Measurements from ENCODE around the gene CUX1. TPM values are rescaled to one million over a fixed set of nuclear protein-coding genes. Genes with fewer than 3 reads are reported as not detected.

The CUX1 gene
- total RNA-seq, 1 donor from 2014 or later: 50.6 TPM

DNA sequence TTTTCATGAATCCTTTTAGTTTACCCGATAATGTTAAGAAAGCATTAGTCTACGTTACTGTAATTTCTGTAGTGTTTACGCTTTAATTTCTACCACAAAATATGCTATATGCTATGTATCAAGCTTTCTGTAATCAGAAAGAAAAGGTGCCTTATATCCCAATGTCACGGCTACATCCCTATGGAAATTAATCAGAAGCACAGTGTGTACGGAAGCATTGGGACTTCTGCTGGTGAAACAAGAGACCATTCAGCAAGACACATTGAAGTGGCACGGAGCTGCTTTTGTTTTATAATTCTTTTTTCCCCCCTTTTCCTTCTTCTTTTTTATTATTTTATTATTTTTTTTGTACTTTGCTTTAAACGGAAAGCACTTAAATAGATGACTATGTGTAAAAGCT, 438.1 kb downstream of the CUX1 start:
- Histone ChIP-seq H3K4me2 (ENCODE audit: low read length) (no peak overlapping the region), H4K20me1 (ENCODE audit: insufficient read depth, low read length) (peaks cover 1% of the 10 kb centered on the region), H3K9me3 (ENCODE audit: insufficient read depth, low read depth, low read length) (no peaks in the 10 kb centered on the region), H3K9ac (ENCODE audit: low read length) (no peak overlapping the region), H3K79me2 (ENCODE audit: insufficient read depth, low read length) (no peaks in the 10 kb centered on the region), H3K27ac (ENCODE audit: low read depth, low read length) (no peak overlapping the region), H3K27me3 (ENCODE audit: insufficient read depth, low read length) (no peaks in the 10 kb centered on the region), H2AFZ (ENCODE audit: low read depth, low read length) (no peak overlapping the region), H3K36me3 (ENCODE audit: insufficient read depth, low read length) (no peaks in the 10 kb centered on the region), H3K4me3 (ENCODE audit: insufficient read depth, low read depth, low read length) (no peak overlapping the region), H3K4me1 (ENCODE audit: insufficient read depth, low read length) (no peaks in the 10 kb centered on the region)
- no peaks in the 10 kb centered on the region for H3K4me1 Mint-ChIP-seq (ENCODE audit: low read depth, unreplicated experiment)
- H3K27ac Mint-ChIP-seq (ENCODE audit: unreplicated experiment): no peak overlapping the region
- no peak for FAIRE-seq
- DNase-seq (ENCODE audit: low read depth): no peak
- H3K4me3 Mint-ChIP-seq (ENCODE audit: unreplicated experiment): no peak overlapping the region
- TF ChIP-seq, protein P1, sequence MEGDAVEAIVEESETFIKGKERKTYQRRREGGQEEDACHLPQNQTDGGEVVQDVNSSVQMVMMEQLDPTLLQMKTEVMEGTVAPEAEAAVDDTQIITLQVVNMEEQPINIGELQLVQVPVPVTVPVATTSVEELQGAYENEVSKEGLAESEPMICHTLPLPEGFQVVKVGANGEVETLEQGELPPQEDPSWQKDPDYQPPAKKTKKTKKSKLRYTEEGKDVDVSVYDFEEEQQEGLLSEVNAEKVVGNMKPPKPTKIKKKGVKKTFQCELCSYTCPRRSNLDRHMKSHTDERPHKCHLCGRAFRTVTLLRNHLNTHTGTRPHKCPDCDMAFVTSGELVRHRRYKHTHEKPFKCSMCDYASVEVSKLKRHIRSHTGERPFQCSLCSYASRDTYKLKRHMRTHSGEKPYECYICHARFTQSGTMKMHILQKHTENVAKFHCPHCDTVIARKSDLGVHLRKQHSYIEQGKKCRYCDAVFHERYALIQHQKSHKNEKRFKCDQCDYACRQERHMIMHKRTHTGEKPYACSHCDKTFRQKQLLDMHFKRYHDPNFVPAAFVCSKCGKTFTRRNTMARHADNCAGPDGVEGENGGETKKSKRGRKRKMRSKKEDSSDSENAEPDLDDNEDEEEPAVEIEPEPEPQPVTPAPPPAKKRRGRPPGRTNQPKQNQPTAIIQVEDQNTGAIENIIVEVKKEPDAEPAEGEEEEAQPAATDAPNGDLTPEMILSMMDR (IDR thresholded peaks at IDR 0.05; ENCODE audit: insufficient read depth, low read depth, low read length): no peak
- TF ChIP-seq EZH2 (IDR thresholded peaks at IDR 0.05; ENCODE audit: insufficient read depth, low read length): no peak
- peaks cover 6% of the 10 kb centered on the region for H3K36me3 Mint-ChIP-seq (ENCODE audit: low read depth, unreplicated experiment)
- no peaks in the 10 kb centered on the region for H3K9me3 Mint-ChIP-seq (ENCODE audit: unreplicated experiment)
- no peaks in the 10 kb centered on the region for H3K27me3 Mint-ChIP-seq (ENCODE audit: low read depth, unreplicated experiment)

DNA sequence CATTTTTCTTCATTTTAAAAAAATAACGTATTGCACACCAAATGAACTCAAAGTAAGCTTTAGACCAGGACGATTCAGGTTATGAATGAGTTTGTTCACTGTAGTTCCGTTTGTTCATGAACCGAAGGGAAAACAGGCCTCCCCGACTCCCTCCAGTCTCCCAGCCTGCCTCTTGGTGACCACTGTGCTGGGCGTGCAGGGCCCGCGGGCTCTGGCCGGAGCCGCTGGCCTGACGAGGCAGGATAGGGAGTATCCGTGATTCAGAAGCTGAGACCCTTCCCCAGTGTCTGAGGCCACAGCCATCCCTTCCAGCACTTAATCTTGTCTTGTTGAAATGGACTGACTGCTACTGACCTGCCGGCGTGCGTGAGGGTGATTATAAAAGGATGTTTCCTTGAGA, 438.5 kb downstream of the CUX1 start:
- no peak overlapping the region for H3K4me3 Mint-ChIP-seq (ENCODE audit: unreplicated experiment)
- Histone ChIP-seq H3K9ac (ENCODE audit: low read length) (no peak overlapping the region), H3K4me2 (ENCODE audit: low read length) (no peak overlapping the region), H3K36me3 (ENCODE audit: insufficient read depth, low read length) (no peaks in the 10 kb centered on the region), H4K20me1 (ENCODE audit: insufficient read depth, low read length) (no peaks in the 10 kb centered on the region), H3K4me1 (ENCODE audit: insufficient read depth, low read length) (peaks cover 3% of the 10 kb centered on the region), H3K27me3 (ENCODE audit: insufficient read depth, low read length) (no peaks in the 10 kb centered on the region), H3K27ac (ENCODE audit: low read depth, low read length) (no peak overlapping the region), H3K4me3 (ENCODE audit: insufficient read depth, low read depth, low read length) (no peak overlapping the region), H2AFZ (ENCODE audit: low read depth, low read length) (no peak overlapping the region), H3K79me2 (ENCODE audit: insufficient read depth, low read length) (no peaks in the 10 kb centered on the region), H3K9me3 (ENCODE audit: insufficient read depth, low read depth, low read length) (no peaks in the 10 kb centered on the region)
- TF ChIP-seq, protein P1 (IDR thresholded peaks at IDR 0.05; ENCODE audit: insufficient read depth, low read depth, low read length): no peak
- TF ChIP-seq EZH2 (IDR thresholded peaks at IDR 0.05; ENCODE audit: insufficient read depth, low read length): no peak
- H3K27me3 Mint-ChIP-seq (ENCODE audit: low read depth, unreplicated experiment): no peaks in the 10 kb centered on the region
- FAIRE-seq (no peak), DNase-seq (ENCODE audit: low read depth) (no peak)
- no peaks in the 10 kb centered on the region for H3K9me3 Mint-ChIP-seq (ENCODE audit: unreplicated experiment)
- H3K27ac Mint-ChIP-seq (ENCODE audit: unreplicated experiment): no peak overlapping the region
- H3K4me1 Mint-ChIP-seq (ENCODE audit: low read depth, unreplicated experiment): no peaks in the 10 kb centered on the region
- H3K36me3 Mint-ChIP-seq (ENCODE audit: low read depth, unreplicated experiment): peaks cover 5% of the 10 kb centered on the region

DNA sequence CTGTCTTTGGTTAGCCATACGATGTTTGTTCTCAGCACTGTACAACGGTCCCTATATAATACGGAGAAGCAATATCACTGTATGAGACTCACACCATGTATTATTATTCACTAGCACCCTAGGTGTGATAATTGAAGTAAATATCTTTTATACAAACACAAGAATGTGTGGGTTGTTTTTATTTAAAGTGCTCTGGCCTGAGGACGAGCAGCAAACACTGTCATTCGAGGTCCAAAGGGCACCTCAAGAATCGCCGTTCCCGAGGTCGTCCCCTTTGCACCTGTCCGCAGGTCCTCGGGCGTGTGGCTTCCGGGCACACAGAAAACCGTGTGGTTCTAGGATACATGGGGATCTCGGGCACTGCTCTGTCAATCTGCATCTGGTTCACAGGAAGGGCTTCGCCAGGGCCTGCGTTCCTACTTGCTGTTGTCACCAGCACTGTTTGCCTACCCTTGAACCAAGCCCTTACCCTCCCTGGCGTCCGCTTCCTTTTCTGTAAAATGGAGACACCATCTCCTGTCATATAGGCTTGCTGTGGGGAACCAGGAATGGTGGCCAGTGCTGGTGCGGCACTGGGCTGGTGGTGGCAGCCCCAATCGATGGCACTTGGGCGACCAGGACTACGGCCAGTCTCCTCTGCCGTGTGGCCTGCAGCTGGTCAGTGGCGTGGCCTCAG, 440.8 kb downstream of the CUX1 start:
- Histone ChIP-seq H2AFZ (ENCODE audit: low read depth, low read length) (no peak overlapping the region), H3K4me1 (ENCODE audit: insufficient read depth, low read length) (peaks cover 3% of the 10 kb centered on the region), H3K36me3 (ENCODE audit: insufficient read depth, low read length) (no peaks in the 10 kb centered on the region), H3K9ac (ENCODE audit: low read length) (no peak overlapping the region), H3K4me3 (ENCODE audit: insufficient read depth, low read depth, low read length) (no peak overlapping the region), H3K27me3 (ENCODE audit: insufficient read depth, low read length) (no peaks in the 10 kb centered on the region), H3K4me2 (ENCODE audit: low read length) (no peak overlapping the region), H3K27ac (ENCODE audit: low read depth, low read length) (no peak overlapping the region), H3K79me2 (ENCODE audit: insufficient read depth, low read length) (no peaks in the 10 kb centered on the region), H4K20me1 (ENCODE audit: insufficient read depth, low read length) (no peaks in the 10 kb centered on the region), H3K9me3 (ENCODE audit: insufficient read depth, low read depth, low read length) (no peaks in the 10 kb centered on the region)
- Mint-ChIP-seq H3K9me3 (ENCODE audit: unreplicated experiment) (no peaks in the 10 kb centered on the region), H3K27me3 (ENCODE audit: low read depth, unreplicated experiment) (no peaks in the 10 kb centered on the region), H3K4me1 (ENCODE audit: low read depth, unreplicated experiment) (no peaks in the 10 kb centered on the region), H3K4me3 (ENCODE audit: unreplicated experiment) (peak overlapping the region; percentile 6), H3K27ac (ENCODE audit: unreplicated experiment) (no peak overlapping the region), H3K36me3 (ENCODE audit: low read depth, unreplicated experiment) (peaks cover 5% of the 10 kb centered on the region)
- TF ChIP-seq, protein P1 (IDR thresholded peaks at IDR 0.05; ENCODE audit: insufficient read depth, low read depth, low read length): no peak
- no peak for TF ChIP-seq EZH2 (IDR thresholded peaks at IDR 0.05; ENCODE audit: insufficient read depth, low read length)
- DNase-seq (ENCODE audit: low read depth) (no peak), FAIRE-seq (no peak)

Measured in astrocyte (in vitro differentiated cells and primary cell).